ENCODE results near the gene EIF2B4. TPM values are rescaled to one million over a fixed set of nuclear protein-coding genes. Genes with fewer than 3 reads are reported as not detected.

Gene EIF2B4
- polyA plus RNA-seq, 3 donors, result 29.5 to 42.3 (median 39.3) TPM

GRCh38 chr2:27373567-27373966 lies 3.4 kb upstream of the EIF2B4 start:
- Mint-ChIP-seq H3K27me3 (ENCODE audit: low read depth in 3 of 3) (peaks cover 0 to 3% (median 1%) of the 10 kb centered on the region in 3 donors), H3K4me1 (peaks cover 42% of the 10 kb centered on the region), H3K27ac (peak overlapping the region in 5 of 7 donors; percentile 20 to 54 (median 35)), H3K4me3 (no peak overlapping the region), H3K36me3 (peaks cover 59 to 64% of the 10 kb centered on the region in 2 donors), H3K9me3 (no peaks in the 10 kb centered on the region)
- peak in 1 of 3 donors; percentile 7 for DNase-seq
- peaks cover 76% of the 10 kb centered on the region for H3K79me2 ChIP-seq (ENCODE audit: insufficient read depth, low read length)
- peaks cover 59 to 67% of the 10 kb centered on the region in 2 donors for H3K36me3 ChIP-seq (replicated peaks in 1 of 2; ENCODE audit: control insufficient read depth in 1 of 2, insufficient read depth in 2 of 2, low read length in 2 of 2)
- TF ChIP-seq CTCF (IDR thresholded peaks at IDR 0.05), result no peak
- no peak overlapping the region for H3K9ac ChIP-seq (ENCODE audit: insufficient read depth, low read length, poor library complexity, severe bottlenecking)
- H3K27me3 ChIP-seq (ENCODE audit: control insufficient read depth in 2 of 2, insufficient read depth in 2 of 2, low read length in 2 of 2), result no peaks in the 10 kb centered on the region
- intact Hi-C loops (cut with micrococcal nuclease), result loop anchor here (5.0 to 10.0 kb wide), 3 partner anchors 34 to 121 kb away; partner anchors contain the start of genes NRBP1 (in 2 of the 2), PPM1G (in 2 of the 2), FNDC4 (in 1 of the 2) and GCKR (in 1 of the 2)
- no peaks in the 10 kb centered on the region for H3K9me3 ChIP-seq (replicated peaks in 1 of 2; ENCODE audit: control insufficient read depth in 1 of 2, insufficient read depth in 1 of 2, low read length in 2 of 2)
- no peak overlapping the region for H3K4me2 ChIP-seq (replicated peaks; ENCODE audit: extremely low read depth, low read length, poor library complexity, severe bottlenecking)
- H4K20me1 ChIP-seq (ENCODE audit: insufficient read depth, low read length), result peaks cover 46% of the 10 kb centered on the region
- peak overlapping the region in 1 of 2 donors; percentile 15 for H3K27ac ChIP-seq (ENCODE audit: low read depth in 1 of 2, low read length in 2 of 2)
- H3K4me3 ChIP-seq (replicated peaks in 1 of 3; ENCODE audit: low read depth in 2 of 3, low read length in 3 of 3), result no peak overlapping the region
- H2AFZ ChIP-seq (ENCODE audit: insufficient read depth, low read depth, low read length, poor library complexity, severe bottlenecking), result no peak overlapping the region
- WGBS (ENCODE audit: insufficient coverage), result no CpG with 5 or more reads among the region's 5 CpGs
- H3K4me1 ChIP-seq (ENCODE audit: control insufficient read depth in 1 of 2, insufficient read depth in 2 of 2, low read length in 2 of 2), result peaks cover 32 to 47% of the 10 kb centered on the region in 2 donors

GRCh38 chr2:27372937-27373336 lies 2.8 kb upstream of the EIF2B4 start:
- intact Hi-C loops (cut with micrococcal nuclease), result loop anchor here (5.0 to 10.0 kb wide), 3 partner anchors 34 to 122 kb away; partner anchors contain the start of genes NRBP1 (in 2 of the 2), PPM1G (in 2 of the 2), FNDC4 (in 1 of the 2) and GCKR (in 1 of the 2)
- Histone ChIP-seq H3K36me3 (replicated peaks in 1 of 2; ENCODE audit: control insufficient read depth in 1 of 2, insufficient read depth in 2 of 2, low read length in 2 of 2) (peaks cover 59 to 67% of the 10 kb centered on the region in 2 donors), H3K9me3 (replicated peaks in 1 of 2; ENCODE audit: control insufficient read depth in 1 of 2, insufficient read depth in 1 of 2, low read length in 2 of 2) (no peaks in the 10 kb centered on the region), H3K9ac (ENCODE audit: insufficient read depth, low read length, poor library complexity, severe bottlenecking) (no peak overlapping the region), H3K4me1 (ENCODE audit: control insufficient read depth in 1 of 2, insufficient read depth in 2 of 2, low read length in 2 of 2) (peaks cover 32 to 41% of the 10 kb centered on the region in 2 donors), H4K20me1 (ENCODE audit: insufficient read depth, low read length) (peaks cover 40% of the 10 kb centered on the region), H2AFZ (ENCODE audit: insufficient read depth, low read depth, low read length, poor library complexity, severe bottlenecking) (no peak overlapping the region), H3K27me3 (ENCODE audit: control insufficient read depth in 2 of 2, insufficient read depth in 2 of 2, low read length in 2 of 2) (no peaks in the 10 kb centered on the region), H3K4me3 (replicated peaks in 1 of 3; ENCODE audit: low read depth in 2 of 3, low read length in 3 of 3) (no peak overlapping the region), H3K4me2 (replicated peaks; ENCODE audit: extremely low read depth, low read length, poor library complexity, severe bottlenecking) (no peak overlapping the region), H3K27ac (ENCODE audit: low read depth in 1 of 2, low read length in 2 of 2) (peak overlapping the region in 1 of 2 donors; percentile 96), H3K79me2 (ENCODE audit: insufficient read depth, low read length) (peaks cover 79% of the 10 kb centered on the region)
- H3K27me3 Mint-ChIP-seq (ENCODE audit: low read depth in 3 of 3), result peaks cover 0 to 3% (median 1%) of the 10 kb centered on the region in 3 donors
- H3K9me3 Mint-ChIP-seq, result no peaks in the 10 kb centered on the region
- H3K4me1 Mint-ChIP-seq, result peaks cover 37% of the 10 kb centered on the region
- no peak overlapping the region for H3K4me3 Mint-ChIP-seq
- no peak for DNase-seq
- WGBS (ENCODE audit: insufficient coverage), result 88% methylated on average over 6 of the region's 6 CpGs
- peak overlapping the region in 4 of 7 donors; percentile 43 to 99 (median 76) for H3K27ac Mint-ChIP-seq
- TF ChIP-seq CTCF (IDR thresholded peaks at IDR 0.05), result no peak
- peaks cover 61 to 65% of the 10 kb centered on the region in 2 donors for H3K36me3 Mint-ChIP-seq

All from CD14-positive monocyte (primary cell).